ENCODE data around the gene OTOG. TPM values are rescaled to one million over a fixed set of nuclear protein-coding genes. Genes with fewer than 3 reads are reported as not detected.
A peak's percentile ranks its signal among the peaks of the same experiment; 100 is the strongest.

OTOG gene
- total RNA-seq, 1 experiment from 2014 or later, result 5.9 TPM

DNA sequence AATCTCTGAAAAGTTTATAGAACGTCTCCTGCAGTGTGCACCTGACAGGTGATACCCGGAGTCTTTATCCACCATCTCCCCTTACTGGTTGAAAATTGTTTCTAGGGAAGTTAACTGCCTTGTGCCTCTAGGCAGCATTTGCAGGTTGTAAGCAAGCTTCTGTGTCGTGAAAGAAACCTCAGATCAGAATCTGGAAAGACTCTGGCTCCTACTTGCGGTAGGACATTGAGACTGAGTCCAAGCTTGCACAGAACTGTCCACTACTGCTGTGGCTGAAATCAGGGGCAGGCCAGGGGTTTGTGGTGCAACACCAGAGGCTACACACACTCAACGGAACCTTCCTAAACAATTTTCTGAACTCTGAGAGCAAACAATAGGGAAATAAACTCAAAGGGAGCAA, 137.5 kb downstream of the OTOG start:
- peak in 1 of 2 experiments; percentile 34 for DNase-seq
- Histone ChIP-seq H3K27ac (peak overlapping the region; percentile 97), H3K36me3 (0 out of 2 replicates have a peak, but pooled peaks cover 3% of the 10 kb centered on the region), H3K9me3 (replicated peaks) (no peaks in the 10 kb centered on the region), H3K4me3 (no peak overlapping the region), H3K4me1 (peaks cover 83% of the 10 kb centered on the region), H3K27me3 (no peaks in the 10 kb centered on the region)

DNA sequence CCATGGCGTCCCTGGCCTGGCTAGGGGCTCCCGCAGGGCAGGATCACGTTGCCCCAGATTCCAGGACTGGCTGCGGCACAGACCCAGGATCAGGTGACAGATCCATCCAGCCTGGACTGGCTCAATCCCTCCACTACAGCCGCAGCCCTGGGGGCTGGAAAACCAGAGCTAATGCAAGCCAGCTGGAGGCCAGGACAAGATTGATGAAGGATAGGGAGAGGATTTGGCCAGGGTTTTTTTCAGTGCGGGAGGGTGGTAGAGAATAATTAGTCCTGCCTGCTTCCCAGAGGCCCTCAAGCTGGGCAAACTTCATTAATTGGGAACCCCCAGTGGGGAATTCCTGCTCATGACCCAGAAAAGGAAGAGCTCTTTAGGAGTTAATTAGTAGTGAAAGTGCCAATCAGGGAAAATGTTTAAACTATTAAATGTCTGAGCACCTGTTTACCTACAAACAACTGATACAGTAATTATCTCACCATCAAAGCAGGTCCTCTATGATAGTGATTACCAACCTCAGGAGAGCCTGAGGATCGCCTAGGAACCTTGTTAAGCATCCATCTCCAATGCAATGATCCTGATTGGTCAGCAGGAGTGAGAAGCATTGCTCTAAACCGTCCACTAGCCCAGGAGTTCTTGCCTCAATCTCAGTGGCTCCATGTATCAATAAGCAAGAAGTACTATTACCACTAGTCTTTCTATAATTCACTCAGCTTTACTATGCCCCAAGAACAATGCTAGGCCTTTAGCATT, 139.3 kb downstream of the OTOG start:
- Histone ChIP-seq H3K27me3 (no peaks in the 10 kb centered on the region), H3K9me3 (replicated peaks) (no peaks in the 10 kb centered on the region), H3K4me3 (peak overlapping the region; percentile 8; the same call in 1 of the 2 replicates), H3K4me1 (peaks cover 80% of the 10 kb centered on the region), H3K36me3 (no peaks in the 10 kb centered on the region), H3K27ac (peak overlapping the region; percentile 97)
- DNase-seq, result peak; percentile 99 to 100

DNA sequence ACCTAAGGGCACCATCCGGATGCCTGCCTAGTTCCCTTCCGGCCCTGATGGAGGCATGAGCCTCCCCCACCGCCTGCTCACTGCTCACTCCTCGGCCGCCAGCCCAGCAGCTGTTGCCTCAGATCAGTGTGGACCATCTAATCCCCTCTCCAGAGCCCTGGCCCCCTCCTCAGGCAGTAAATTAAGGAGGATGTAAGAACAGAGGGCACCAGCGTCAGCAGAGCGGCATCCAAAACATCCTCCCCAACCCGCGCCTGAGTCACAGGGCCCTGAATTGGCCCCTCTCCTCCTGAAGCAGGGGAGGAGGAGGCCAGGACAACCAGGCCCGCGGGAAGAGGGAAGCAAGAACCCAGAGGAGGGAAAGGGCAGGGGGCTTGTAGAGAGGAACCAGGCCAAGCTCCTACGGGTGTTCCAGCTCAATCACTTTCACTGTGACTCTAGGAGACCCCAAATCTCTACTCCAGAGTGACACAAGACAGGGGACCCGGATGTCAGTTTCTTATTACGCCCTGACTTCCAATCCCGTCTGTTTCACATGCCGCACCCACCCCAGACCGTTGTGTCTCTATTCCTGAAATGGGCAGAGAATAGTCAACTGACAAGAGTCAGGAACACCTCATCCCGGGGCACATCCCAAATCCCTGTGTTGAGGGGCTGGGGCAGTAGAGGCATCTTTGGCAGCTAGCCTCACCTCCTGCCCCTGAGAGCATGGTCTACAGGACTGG, 141.0 kb downstream of the OTOG start:
- peak; percentile 99 to 100 for DNase-seq
- H3K27ac ChIP-seq, result peak overlapping the region; percentile 97
- H3K9me3 ChIP-seq (replicated peaks), result no peaks in the 10 kb centered on the region
- no peaks in the 10 kb centered on the region for H3K36me3 ChIP-seq
- no peaks in the 10 kb centered on the region for H3K27me3 ChIP-seq
- no peak overlapping the region for H3K4me3 ChIP-seq
- H3K4me1 ChIP-seq, result peaks cover 79% of the 10 kb centered on the region

DNA sequence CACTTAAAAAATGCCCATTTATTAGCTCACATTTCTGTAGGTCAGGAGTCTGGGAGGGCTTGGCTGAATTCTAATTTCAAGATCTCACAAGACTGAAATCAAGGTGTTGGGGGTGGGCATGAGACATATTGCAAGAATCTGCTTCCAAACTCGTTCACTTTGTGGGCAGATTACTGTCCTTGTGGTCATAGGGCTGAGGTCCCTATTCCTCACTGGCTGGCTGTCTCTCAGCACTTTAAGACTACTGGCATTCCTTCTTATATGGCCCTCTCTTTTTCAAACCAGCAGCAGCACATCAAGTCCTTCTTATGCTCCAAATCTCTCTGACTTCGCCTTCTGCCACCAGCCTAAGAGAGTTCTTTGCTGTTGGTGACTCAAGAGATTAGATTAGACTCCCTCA, 144.5 kb downstream of the OTOG start:
- H3K27ac ChIP-seq, result no peak overlapping the region
- no peak for DNase-seq
- H3K4me3 ChIP-seq, result no peak overlapping the region
- H3K9me3 ChIP-seq (replicated peaks), result no peaks in the 10 kb centered on the region
- peaks cover 72% of the 10 kb centered on the region for H3K4me1 ChIP-seq
- peaks cover 5% of the 10 kb centered on the region for H3K36me3 ChIP-seq
- H3K27me3 ChIP-seq, result no peaks in the 10 kb centered on the region

DNA sequence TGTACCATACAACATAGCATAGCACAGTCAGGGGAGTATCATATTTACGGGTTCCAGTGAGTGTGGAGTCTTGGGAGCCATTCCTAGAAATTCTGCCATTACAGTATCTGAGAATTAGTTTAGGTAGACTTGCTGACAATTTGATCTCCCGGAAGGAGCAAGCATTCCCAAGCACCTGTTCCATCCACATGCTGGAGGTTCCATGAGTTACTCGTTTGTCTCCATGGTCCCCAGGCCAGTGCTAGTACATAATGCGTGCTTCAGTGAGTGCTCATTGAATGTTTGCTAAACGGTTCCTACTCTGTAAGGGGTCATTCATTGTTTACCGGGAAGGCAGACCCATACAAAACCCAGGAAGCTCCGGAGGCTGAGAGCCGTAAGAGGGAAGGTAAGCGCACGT, 144.9 kb downstream of the OTOG start:
- Histone ChIP-seq H3K9me3 (replicated peaks) (no peaks in the 10 kb centered on the region), H3K4me3 (no peak overlapping the region), H3K4me1 (peaks cover 72% of the 10 kb centered on the region), H3K36me3 (peaks cover 9% of the 10 kb centered on the region), H3K27me3 (no peaks in the 10 kb centered on the region), H3K27ac (no peak overlapping the region)
- peak in 1 of 2 experiments; percentile 48 for DNase-seq

DNA sequence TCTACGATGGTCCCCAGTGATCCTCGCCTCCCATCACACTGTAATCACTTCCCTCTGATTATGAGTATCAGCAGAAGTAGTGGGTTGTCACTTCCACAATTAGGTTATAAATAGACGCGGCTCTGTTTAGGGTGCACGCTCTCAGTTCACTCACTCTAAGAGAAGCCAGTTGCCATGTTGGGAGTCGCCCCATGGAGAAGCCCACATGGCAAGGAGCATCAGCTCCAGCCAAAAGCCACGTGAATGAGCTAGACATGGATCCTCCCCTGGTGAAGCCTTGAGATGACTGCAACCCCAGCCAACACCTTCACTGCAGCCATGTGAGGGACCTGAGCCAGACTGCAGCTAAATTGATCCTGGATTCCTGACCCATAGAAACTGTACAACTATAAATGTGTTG, 145.9 kb downstream of the OTOG start:
- DNase-seq, result no peak
- Histone ChIP-seq H3K4me1 (peaks cover 73% of the 10 kb centered on the region), H3K27ac (peak overlapping the region; percentile 93; the same call in 1 of the 2 replicates), H3K27me3 (no peaks in the 10 kb centered on the region), H3K9me3 (replicated peaks) (no peaks in the 10 kb centered on the region), H3K36me3 (peaks cover 18% of the 10 kb centered on the region), H3K4me3 (no peak overlapping the region)

DNA sequence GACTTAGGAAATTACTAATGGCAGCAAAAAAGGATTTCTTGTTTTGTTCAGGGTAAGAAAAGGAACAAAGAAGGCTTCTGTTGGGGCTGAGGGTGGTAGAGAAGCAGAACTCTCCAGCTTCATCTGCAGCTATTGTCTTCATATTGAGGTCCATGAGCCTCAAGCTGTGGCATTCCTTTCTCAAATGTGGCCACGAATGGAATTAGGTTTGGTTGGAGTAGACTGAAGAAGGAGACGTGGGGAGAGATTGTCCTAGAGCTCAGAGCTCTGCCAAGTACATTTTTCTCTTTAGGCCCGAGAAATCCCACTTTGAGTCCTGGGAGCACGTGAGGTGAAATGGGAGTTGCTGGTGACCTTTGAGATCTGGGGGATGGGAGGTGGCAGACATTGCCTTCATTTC, 146.5 kb downstream of the OTOG start:
- peak in 1 of 2 experiments; percentile 39 for DNase-seq
- H3K36me3 ChIP-seq, result peaks cover 19% of the 10 kb centered on the region

DNA sequence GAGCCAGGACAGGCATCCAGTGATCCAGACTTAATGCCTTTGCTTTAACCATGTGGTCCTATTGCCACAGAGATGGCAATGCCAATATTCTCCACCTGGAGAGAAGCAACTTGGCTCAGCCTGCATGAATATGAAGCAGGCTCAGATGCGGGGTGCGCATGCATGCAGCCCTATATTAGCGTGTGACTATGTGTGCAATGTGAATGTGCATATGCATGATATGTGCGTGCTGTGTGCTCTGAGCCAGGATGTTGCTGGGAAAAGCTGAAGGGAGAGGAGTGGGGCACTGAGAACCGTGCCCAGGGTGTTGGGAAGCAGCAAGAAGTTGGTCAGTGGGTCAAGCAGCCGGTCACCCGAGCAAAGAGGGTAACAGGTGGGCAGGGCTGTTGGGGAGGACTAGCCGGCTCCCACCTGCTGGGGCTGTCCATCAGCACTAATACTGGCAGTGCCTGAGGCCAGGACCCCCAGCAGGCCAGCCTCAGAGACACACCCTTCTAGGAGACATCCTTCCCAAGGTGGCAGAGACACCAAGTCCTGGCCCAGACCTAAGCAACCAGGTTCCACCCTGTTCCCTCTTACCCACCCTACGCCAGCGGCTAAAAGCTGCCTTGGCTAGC, 147.5 kb downstream of the OTOG start:
- Histone ChIP-seq H3K9me3 (replicated peaks) (no peaks in the 10 kb centered on the region), H3K4me1 (peaks cover 73% of the 10 kb centered on the region), H3K27ac (peak overlapping the region; percentile 93), H3K36me3 (peaks cover 19% of the 10 kb centered on the region), H3K27me3 (no peaks in the 10 kb centered on the region), H3K4me3 (peak overlapping the region; percentile 56)
- DNase-seq, result peak; percentile 94

More for the DNA sequence above, 146.5 kb downstream of the OTOG start:
- Histone ChIP-seq H3K27me3 (no peaks in the 10 kb centered on the region), H3K9me3 (replicated peaks) (no peaks in the 10 kb centered on the region), H3K4me3 (no peak overlapping the region), H3K27ac (peak overlapping the region; percentile 93), H3K4me1 (peaks cover 74% of the 10 kb centered on the region)

DNA sequence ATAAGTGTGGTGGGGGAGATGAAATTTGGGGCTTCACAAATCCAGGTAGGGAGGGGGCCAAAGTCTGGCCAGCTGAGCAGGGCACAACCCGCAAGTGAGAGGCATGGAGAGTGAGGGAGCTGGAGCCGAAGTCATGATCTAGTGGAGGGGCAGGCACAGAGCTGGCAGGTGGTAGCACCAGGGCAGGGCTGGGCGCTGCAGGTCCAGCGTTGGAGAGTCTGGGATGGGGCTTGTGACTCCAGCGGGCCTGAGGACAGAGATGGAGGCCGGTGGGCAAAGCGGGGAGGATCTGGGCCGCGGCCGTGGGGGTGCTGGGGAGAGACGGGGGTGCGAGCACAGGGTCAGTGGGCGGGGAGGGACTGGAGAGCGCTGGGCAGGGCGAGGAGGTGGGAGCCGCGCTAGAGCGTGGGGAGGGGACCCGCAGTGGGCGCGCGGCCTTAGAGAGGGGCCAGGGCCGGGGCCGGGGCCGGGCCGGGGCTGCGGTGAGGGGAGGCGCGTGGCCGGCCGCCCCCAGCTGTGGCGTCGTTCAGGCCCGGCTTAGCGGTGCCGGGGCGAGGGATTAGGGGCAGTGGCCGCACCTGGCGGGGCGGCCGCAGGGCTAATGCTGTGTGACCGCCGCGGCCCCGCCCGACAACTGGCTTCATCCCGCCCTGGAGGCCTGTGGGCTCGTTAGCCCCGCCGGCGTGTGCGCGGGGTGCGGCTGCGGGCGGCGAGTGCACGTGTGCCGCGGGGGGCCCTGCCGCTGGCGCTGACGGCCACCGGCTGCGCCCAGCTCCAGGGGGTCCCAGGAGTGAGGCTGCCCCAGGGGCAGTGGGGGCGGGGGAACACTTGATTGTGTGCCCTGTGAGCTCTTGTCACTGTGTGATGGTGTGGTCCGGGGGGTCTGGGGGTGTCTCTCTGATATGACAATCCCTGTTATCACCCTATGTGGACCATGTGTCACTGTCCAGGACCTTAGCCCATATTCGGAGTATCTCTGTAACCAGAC, 148.7 kb downstream of the OTOG start:
- peak overlapping the region; percentile 56 for H3K4me3 ChIP-seq
- peaks cover 19% of the 10 kb centered on the region for H3K36me3 ChIP-seq
- H3K9me3 ChIP-seq (replicated peaks), result no peaks in the 10 kb centered on the region
- H3K4me1 ChIP-seq, result peaks cover 83% of the 10 kb centered on the region
- no peaks in the 10 kb centered on the region for H3K27me3 ChIP-seq
- peak overlapping the region; percentile 93 for H3K27ac ChIP-seq
- DNase-seq, result peak; percentile 97 to 98

DNA sequence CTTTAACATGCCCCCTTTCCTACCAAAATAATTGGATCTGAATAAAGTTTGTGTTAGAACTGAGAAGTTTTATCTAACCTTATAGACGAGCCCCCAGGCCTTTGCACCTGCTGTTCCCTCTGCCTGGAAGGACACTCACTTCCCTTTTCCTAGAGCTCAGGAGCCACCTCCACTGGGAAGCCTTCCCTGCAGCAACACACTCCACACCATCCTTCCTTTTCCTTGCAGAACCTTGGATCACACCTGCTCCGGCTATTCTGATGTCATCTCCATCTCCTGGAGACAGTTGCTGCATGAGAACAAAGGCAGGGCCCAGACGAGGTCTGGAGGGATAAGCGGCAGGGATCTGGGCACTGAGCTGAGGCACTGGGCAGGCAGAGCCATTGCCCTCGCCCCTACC, 149.7 kb downstream of the OTOG start:
- Histone ChIP-seq H3K4me3 (peak overlapping the region; percentile 56), H3K27ac (peak overlapping the region; percentile 93), H3K9me3 (replicated peaks) (no peaks in the 10 kb centered on the region), H3K4me1 (peaks cover 84% of the 10 kb centered on the region), H3K36me3 (peaks cover 19% of the 10 kb centered on the region), H3K27me3 (no peaks in the 10 kb centered on the region)
- DNase-seq, result peak; percentile 52 to 71

Other genes starting within 250 kb of the OTOG start
- gene NCR3LG1, start 195.5 kb upstream of the OTOG start, total RNA-seq (2014; rRNA removed; shearing (Covaris generic)), result 7.8 and 8.1 TPM in 2 replicates
- 4.8 and 5.9 TPM in 2 replicates for gene KCNJ11, start 158.6 kb upstream of the OTOG start, total RNA-seq (2014; rRNA removed; shearing (Covaris generic))
- not detected in 2 replicates for gene ABCC8, start 70.4 kb upstream of the OTOG start, total RNA-seq (2014; rRNA removed; shearing (Covaris generic))
- 0.35 and 0.47 TPM in 2 replicates for gene USH1C, start 2.8 kb upstream of the OTOG start, total RNA-seq (2014; rRNA removed; shearing (Covaris generic))
- gene MYOD1, start 172.3 kb downstream of the OTOG start, total RNA-seq (2014; rRNA removed; shearing (Covaris generic)), result 675 and 679 TPM in 2 replicates
- gene KCNC1, start 187.5 kb downstream of the OTOG start, total RNA-seq (2014; rRNA removed; shearing (Covaris generic)), result 5.2 and 6.7 TPM in 2 replicates